Measurements from ENCODE around the gene C19orf38. TPM values are rescaled to one million over a fixed set of nuclear protein-coding genes. Genes with fewer than 3 reads are reported as not detected.
"Not testable (repeated sequence)": the region's sequence is repeated elsewhere in the genome, so short reads cannot be mapped to it uniquely, and the experiment has no call there.

The C19orf38 gene
- total and polyA plus RNA-seq, 9 donors = 0.52 to 4.1 (median 1.0) TPM

DNA sequence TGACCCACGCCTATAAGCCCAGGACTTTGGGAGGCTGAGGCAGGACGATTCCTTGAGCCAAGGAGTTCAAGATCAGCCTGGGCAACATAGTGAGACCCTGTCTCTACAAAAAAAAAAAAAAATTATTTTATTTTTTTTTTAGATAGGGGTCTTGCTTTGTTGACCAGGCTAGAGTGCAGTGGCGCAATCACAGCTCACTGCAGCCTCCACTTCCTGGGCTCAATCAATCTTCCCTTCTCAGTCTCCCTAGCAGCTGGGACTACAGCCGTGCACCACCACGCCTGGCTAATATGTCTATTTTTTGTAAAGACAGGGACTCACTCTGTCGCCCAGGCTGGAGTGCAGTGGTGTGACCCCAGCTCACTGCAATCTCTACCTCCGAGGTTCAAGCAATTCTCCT lies 4.7 kb downstream of the C19orf38 start:
- H3K4me3 ChIP-seq = no peak overlapping the region
- intact Hi-C loops (cut with DNase I) = loop anchor here in 1 of 4 donors (10.0 kb wide), 1 partner anchor 138 kb away; the partner anchor contains the start of gene DNM2
- no peak overlapping the region for H3K27ac ChIP-seq
- H3K4me1 ChIP-seq (ENCODE audit: insufficient read depth) = no peaks in the 10 kb centered on the region
- H3K36me3 ChIP-seq = no peaks in the 10 kb centered on the region
- 71 to 82% (median 76%) methylated on average over 7 of the region's 7 CpGs for WGBS, 3 donors
- no peaks in the 10 kb centered on the region for H3K27me3 ChIP-seq
- H3K9me3 ChIP-seq = no peaks in the 10 kb centered on the region
- no peak for DNase-seq
- TF ChIP-seq, protein P1, sequence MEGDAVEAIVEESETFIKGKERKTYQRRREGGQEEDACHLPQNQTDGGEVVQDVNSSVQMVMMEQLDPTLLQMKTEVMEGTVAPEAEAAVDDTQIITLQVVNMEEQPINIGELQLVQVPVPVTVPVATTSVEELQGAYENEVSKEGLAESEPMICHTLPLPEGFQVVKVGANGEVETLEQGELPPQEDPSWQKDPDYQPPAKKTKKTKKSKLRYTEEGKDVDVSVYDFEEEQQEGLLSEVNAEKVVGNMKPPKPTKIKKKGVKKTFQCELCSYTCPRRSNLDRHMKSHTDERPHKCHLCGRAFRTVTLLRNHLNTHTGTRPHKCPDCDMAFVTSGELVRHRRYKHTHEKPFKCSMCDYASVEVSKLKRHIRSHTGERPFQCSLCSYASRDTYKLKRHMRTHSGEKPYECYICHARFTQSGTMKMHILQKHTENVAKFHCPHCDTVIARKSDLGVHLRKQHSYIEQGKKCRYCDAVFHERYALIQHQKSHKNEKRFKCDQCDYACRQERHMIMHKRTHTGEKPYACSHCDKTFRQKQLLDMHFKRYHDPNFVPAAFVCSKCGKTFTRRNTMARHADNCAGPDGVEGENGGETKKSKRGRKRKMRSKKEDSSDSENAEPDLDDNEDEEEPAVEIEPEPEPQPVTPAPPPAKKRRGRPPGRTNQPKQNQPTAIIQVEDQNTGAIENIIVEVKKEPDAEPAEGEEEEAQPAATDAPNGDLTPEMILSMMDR (IDR thresholded peaks at IDR 0.05) = no peak
- TF ChIP-seq EP300 (IDR thresholded peaks at IDR 0.05) = no peak

DNA sequence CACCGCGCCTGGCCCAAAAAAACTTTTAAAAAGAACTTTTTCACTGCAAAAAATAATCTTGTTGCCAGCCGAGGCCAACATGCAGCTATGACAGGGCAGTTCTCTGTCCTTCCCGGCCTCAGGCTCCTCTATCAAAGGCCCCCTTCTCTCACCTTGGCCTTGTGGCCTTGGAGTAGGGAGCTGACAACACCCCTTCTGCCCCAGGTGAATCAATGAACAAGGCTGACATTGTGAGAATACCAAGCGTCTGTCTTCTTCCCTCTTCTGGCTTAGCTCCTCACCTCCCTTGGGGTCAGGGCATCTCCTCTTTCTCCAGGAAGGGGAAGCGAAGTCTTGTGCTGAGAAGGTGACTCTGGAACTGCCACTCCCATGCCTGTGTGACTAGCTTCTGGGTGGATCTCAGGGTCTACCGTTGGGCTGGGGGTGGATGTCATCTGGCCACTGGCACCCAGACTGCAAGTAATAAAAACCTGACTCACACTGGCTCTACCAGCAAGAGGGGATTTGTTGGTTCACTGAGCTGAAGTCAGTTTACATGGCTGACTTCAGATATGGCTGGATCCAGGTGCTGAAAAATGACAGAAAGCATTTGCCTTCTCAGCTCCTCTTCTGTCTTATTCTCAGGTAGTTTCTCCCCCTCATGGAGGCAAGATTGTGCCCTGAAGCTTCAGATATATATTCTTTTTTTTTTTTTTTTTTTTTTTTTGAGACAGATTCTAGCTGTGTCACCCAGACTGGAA lies 6.3 kb downstream of the C19orf38 start:
- Histone ChIP-seq H3K36me3 (no peaks in the 10 kb centered on the region), H3K9me3 (no peaks in the 10 kb centered on the region), H3K4me1 (ENCODE audit: insufficient read depth) (no peaks in the 10 kb centered on the region), H3K27ac (no peak overlapping the region), H3K4me3 (no peak overlapping the region), H3K27me3 (no peaks in the 10 kb centered on the region)
- intact Hi-C loops (cut with DNase I) = loop anchor here in 1 of 4 donors (10.0 kb wide), 1 partner anchor 140 kb away; the partner anchor contains the start of gene DNM2
- 56 to 62% (median 61%) methylated on average over 7 of the region's 7 CpGs for WGBS, 3 donors
- DNase-seq = no peak
- TF ChIP-seq, protein P1 (IDR thresholded peaks at IDR 0.05) = no peak
- no peak for TF ChIP-seq EP300 (IDR thresholded peaks at IDR 0.05)
- no peak for TF ChIP-seq POLR2A (IDR thresholded peaks at IDR 0.05)

DNA sequence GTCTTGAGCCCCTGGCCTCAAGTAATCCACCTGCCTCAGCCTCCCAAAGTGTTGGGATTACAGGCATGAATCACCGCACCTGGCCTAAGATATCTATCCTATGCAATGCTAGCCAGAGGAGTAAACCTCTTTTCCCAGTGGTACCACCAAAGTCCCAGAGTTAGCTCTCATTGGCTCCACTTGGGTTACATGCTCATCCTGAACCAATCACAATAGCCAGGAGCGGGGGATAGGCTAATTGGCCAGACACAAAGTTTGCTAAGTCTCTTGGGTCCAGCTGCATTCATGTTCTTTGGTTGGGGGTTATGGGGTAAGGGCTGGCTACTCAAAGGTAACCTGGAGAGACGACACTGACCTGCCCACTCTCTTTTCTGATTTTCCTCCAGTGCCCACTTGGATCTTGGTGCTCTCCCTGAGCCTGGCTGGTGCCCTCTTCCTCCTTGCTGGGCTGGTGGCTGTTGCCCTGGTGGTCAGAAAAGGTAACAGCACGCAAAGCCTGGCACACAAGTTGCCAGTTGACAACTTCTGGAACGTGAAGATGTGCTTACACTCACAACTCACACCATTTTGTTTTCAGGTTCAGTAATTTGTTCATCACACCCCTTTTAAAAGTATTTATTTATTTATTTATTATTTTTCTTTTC lies 7.8 kb downstream of the C19orf38 start:
- Histone ChIP-seq H3K36me3 (no peaks in the 10 kb centered on the region), H3K4me1 (ENCODE audit: insufficient read depth) (no peaks in the 10 kb centered on the region), H3K9me3 (no peaks in the 10 kb centered on the region), H3K4me3 (no peak overlapping the region), H3K27ac (no peak overlapping the region), H3K27me3 (no peaks in the 10 kb centered on the region)
- TF ChIP-seq EP300 (IDR thresholded peaks at IDR 0.05) (no peak), POLR2A (IDR thresholded peaks at IDR 0.05) (no peak)
- TF ChIP-seq, protein P1 (IDR thresholded peaks at IDR 0.05) = no peak
- 73 to 86% (median 74%) methylated on average over 5 of the region's 5 CpGs for WGBS, 3 donors
- intact Hi-C loops (cut with DNase I) = loop anchor here in 1 of 4 donors (10.0 kb wide), 1 partner anchor 141 kb away; the partner anchor contains the start of gene DNM2
- DNase-seq = no peak

DNA sequence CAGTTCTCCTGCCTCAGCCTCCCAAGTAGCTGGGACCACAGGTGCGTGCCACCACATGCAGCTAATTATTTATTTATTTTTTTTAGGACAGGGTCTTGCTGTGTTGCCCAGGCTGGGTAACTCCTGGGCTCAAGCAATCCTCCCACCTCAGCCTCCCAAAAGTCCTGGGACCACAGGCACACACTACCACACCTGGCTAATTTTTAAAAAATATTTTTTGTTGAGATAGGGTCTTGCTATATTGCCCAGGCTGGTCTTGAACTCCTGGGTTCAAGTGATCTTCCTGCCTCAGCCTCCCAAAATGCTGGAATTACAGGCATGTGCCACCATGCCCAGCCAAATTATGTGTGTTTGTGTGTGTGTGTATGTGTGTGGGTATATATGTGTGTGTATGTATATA lies 8.7 kb downstream of the C19orf38 start:
- not testable (repeated sequence) for DNase-seq
- WGBS, 3 donors = 85 to 93% (median 88%) methylated on average over 1 of the region's 1 CpG

More for the DNA sequence above, 8.7 kb downstream of the C19orf38 start:
- not testable (repeated sequence) for H3K4me1 ChIP-seq (ENCODE audit: insufficient read depth); H3K4me3 ChIP-seq; H3K27ac ChIP-seq; H3K36me3 ChIP-seq; H3K27me3 ChIP-seq; H3K9me3 ChIP-seq
- intact Hi-C loops (cut with DNase I) = loop anchor here in 1 of 4 donors (10.0 kb wide), 1 partner anchor 142 kb away; the partner anchor contains the start of gene DNM2
